GM10266 (cell line): ENCODE data around the gene LTBP1.

ENCODE experiments used
- DNase-seq: peaks from one replicate; pipeline ENCODE4 v3.0.0; 2012; ENCODE audit errors: extremely low spot score
- TF ChIP-seq, protein P1 (sequence below): IDR thresholded peaks from 2 replicates; pipeline ENCODE4 v1.5.1; 2012; ENCODE audit warnings: mild to moderate bottlenecking, low read depth; ENCODE audit not compliant: control insufficient read depth, insufficient read depth; ENCODE audit errors: missing control alignments

The LTBP1 gene

DNA sequence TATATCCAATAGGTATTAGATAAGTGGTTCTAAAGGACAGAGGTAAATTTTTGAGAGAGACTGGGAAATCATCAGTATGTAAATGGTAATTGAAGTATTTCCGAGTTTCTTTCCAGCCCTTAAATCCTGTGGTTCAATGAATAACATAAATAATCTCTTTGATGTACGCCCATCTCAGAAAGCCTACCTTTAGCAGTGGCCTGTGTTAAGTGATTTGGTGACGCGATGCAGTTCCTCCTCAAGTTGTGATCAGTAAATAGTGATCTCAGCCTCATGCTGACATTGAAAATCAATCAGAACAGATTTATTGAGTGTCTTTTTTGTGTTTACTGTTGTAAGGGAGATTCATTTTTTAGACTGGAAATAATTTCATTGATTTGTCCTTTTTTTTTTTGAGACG lies 392.5 kb downstream of the LTBP1 start:
- TF ChIP-seq, protein P1, sequence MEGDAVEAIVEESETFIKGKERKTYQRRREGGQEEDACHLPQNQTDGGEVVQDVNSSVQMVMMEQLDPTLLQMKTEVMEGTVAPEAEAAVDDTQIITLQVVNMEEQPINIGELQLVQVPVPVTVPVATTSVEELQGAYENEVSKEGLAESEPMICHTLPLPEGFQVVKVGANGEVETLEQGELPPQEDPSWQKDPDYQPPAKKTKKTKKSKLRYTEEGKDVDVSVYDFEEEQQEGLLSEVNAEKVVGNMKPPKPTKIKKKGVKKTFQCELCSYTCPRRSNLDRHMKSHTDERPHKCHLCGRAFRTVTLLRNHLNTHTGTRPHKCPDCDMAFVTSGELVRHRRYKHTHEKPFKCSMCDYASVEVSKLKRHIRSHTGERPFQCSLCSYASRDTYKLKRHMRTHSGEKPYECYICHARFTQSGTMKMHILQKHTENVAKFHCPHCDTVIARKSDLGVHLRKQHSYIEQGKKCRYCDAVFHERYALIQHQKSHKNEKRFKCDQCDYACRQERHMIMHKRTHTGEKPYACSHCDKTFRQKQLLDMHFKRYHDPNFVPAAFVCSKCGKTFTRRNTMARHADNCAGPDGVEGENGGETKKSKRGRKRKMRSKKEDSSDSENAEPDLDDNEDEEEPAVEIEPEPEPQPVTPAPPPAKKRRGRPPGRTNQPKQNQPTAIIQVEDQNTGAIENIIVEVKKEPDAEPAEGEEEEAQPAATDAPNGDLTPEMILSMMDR = no peak
- DNase-seq = no peak

DNA sequence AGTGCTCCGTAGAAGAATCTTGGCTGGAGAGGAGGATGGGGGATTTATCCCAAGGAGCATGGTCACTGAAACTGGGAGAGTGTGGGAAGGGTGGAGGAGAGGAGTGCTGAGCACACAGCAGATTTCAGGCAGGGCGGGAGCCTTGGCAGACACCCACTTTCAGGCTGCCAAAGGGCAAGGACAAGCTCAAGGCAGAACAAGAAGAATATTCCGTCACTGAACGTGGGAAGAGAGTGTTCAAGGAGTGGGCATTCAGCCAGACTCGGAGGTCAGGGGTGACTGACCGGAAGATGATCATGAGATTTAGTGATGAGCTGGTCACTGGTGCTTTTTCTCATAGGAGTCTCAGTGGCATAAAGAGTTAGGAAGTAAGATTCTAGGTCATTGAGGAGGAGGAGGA lies 393.5 kb downstream of the LTBP1 start:
- TF ChIP-seq, protein P1 = no peak
- DNase-seq = no peak

DNA sequence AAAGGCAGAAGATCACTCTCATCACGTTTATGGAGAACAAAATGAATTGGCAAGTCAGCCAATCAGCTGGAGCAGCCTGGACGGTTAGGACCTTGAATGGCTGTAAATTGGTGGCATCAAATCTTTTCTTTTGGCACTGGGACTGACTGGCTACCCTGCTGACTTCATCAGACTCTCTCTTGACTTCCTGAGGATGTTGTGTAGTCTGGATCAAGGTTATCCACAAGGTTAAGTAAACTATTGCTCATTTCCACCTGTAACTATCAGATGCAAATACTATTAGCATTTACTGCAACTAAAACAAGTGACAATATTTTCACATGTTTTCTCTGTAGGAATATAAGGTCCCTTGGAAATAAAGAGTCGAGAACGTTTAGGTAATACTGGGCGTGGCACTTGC lies 395.4 kb downstream of the LTBP1 start:
- no peak for DNase-seq
- TF ChIP-seq, protein P1 = no peak

DNA sequence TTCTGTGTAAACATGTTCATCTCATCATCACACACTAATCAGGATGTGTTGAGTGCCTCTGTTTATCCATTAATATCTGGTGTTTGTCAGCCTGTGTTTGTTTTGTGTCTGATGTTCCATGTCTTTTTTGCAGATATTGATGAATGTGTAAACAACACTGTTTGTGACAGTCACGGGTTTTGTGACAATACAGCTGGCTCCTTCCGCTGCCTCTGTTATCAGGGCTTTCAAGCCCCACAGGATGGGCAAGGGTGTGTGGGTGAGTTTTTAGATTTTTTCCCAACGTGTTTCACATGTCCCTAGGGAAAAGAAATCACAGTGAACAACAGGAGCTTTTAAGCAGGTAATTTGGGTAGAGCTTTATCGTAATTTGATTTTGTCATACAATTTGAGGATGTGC lies 396.0 kb downstream of the LTBP1 start:
- DNase-seq = no peak
- TF ChIP-seq, protein P1 = no peak

DNA sequence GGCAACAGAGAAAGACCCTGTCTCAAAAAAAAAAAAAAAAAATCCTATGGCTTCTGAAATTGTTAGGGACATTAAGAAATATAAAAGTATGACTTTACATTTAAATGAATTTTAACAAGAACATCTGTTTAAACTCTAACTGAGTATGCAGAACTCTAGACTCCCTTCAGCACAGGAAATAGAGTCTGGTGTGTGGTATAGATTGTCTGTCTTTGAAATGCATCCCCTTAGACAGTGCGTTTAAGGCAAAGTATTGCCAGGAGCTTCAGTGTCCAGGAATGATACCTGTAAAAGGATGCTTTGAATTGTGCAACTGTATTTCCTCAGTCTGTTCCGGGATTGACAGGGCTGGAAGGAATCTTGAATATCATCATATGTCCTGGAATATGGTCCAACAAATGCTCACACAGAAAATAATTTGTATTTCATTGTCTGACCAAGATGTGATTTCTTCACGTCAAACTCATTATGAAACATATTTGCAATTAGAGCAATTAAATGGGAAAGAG lies 396.7 kb downstream of the LTBP1 start:
- TF ChIP-seq, protein P1 = no peak

DNA sequence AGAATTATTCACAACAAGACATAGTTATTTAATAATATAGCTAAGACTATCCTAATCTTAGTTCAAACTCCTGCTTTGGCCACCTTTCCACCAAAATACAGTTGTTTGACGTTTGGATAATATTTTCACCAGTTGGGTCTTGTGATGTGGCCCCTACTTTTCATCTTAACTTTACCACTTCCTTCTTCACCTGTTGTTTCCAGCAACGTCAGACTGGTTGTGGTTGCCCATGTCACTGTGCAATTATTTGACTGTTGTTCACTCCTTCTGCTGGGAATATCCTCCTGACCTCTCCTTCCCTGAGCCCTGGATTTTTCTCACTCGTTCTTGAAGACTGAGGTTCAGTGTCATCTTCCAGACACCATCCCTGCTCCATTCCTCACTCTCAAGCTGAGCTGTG lies 397.5 kb downstream of the LTBP1 start:
- DNase-seq = no peak
- TF ChIP-seq, protein P1 = no peak

More for the DNA sequence above, 396.7 kb downstream of the LTBP1 start:
- no peak for DNase-seq

DNA sequence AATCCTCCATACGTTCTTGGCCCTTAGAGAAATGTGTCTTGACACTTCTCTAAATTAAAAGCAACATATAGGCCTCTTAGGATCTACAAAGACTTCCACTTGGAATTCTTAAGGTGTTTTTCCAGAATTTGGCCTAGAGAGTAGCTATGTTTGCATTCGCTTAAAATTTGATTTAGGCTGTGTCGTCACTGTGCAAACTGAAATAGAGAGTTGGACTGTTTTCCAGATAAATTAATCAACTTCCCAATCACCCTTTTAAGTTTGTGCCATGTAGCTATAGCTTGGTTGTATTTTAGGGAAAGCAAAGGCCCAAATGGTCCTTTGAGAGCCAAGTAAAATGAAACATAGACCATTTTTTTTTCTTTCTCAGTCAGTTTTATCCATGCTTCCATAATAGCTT lies 401.1 kb downstream of the LTBP1 start:
- DNase-seq = no peak
- TF ChIP-seq, protein P1 = no peak
